ENCODE results near the gene DCST2.

DCST2 gene

DNA sequence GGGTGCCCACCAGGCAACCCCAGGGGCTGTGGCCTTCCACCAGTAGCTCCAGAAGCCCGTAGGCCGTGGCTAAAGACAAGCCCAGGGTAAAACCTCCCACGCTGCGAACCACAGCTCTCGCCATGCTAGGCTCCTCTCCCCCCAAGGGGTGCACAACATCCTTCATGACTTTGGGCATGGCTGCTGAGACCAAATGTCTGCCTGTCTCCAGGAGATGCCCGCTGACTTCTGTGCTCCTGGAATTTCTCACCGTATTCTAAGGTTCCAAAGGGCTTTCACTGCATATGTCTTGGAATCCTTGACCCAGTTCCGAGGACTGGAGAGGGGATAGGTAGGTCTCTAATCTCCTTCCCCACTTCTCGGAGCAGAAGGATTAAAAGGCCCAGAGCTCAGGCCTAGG is at the start of gene DCST2, which contains the start of gene DCST1:
Gene DCST2 (minus strand): TSS at position 258 of the 400 bp plus-strand sequence. CDS start 80 bp downstream, at position 178.
Gene DCST1 (plus strand): TSS at position 301 of the 400 bp plus-strand sequence. CDS start 213 bp downstream, outside the sequence.
- DNase-seq, result no peak

DNA sequence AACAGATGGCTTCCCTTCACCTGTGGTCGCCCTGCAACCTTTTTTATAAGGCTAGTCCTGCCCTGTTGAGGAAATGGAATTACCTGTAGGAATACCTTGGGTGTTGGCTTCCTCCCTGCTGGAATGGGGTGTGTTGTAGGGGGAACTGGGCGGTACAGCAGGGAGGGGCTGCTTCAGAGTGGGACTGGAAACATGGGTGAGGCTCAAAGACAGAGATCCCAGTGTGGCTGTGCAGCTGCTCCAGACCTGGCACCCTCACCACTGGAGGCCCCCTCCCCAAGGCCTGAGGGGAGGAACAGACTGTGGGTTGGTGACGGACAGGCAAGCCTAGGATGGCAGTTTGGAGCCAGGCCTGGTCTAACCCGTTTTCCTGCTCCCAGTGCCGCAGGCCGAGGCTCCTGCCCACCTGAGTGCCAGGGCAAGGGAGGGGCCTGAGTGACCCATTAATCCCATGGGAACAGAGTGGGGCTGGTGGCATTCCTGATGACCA is 49.5 kb upstream of the DCST2 start:
- no peak for DNase-seq

DNA sequence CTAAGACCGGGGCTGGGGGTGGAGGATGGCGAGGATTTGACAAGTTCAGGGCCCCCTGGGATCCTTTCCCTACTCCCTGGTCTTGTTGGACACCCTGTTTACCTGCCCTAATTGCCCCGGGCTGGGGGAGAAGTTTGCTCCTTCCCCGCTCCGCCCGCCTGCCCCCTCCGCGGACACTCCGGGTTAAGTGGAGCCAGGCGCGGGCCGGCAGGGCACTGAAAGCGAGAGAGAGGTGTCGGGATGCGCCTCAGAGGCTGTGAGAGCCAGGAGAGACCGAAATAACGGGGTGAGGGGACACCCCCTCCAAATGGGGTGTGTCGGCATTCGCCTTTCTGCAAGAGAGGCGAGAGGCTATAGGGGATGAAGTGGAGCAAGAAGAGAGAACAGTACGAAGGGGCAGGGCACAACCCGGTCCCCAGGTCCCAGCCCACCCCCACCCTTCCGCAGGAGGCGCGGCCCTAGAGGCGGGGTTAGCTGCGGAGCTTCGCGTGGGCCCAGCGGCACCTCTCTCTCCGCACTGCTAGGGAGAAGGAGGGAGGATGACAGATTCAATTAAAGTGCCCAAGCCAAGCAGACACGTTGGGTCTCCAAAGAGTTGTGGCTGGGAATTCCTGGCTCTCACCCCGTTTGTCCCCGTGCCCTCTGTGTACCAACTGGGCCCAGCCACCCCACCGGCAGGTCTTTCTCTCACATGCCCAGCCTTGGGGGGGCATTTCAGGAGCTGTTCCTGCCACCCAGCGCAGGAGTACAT is 48.9 kb upstream of the DCST2 start:
- DNase-seq, result no peak

DNA sequence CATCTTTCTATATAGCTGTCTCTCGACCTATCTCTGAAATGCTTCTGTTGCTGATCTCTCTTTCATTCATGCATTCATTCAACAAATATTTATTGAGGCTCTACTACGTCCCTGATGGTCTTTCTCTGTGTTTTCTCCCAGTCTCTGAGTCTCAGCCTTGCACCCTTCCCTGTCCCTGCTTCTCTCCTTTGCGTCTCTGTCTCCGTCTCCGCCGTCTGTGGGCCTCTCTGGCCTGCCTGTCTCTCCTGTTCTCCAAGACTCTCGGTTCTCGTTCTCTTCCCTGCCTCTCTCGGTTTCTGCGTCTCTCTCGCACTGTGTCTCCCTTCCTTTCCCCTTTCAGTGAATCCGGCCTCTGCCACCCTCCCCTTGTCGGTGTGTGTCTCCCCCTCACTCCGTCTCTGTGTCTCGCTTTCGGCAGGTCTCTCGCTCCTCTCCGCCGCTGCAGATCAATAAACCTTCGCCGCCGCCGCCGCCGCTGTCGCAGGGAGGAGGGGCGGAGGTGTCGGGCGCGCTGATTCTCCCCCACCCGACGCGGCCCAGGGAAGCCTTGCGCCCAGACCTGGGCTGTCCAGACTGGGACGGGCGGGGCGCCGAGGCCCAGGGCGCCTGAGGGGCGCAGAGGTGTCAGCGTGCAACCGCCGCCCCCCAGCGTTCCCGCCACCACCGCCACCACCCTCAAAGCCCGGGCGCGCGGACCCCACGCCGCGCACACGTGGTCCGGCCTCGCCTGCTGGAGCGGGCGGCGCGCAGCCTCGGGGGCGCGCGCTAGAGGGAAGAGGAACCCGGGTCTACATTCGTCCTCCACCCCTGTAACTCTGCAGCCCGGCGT is 48.1 kb upstream of the DCST2 start:
- DNase-seq, result no peak

DNA sequence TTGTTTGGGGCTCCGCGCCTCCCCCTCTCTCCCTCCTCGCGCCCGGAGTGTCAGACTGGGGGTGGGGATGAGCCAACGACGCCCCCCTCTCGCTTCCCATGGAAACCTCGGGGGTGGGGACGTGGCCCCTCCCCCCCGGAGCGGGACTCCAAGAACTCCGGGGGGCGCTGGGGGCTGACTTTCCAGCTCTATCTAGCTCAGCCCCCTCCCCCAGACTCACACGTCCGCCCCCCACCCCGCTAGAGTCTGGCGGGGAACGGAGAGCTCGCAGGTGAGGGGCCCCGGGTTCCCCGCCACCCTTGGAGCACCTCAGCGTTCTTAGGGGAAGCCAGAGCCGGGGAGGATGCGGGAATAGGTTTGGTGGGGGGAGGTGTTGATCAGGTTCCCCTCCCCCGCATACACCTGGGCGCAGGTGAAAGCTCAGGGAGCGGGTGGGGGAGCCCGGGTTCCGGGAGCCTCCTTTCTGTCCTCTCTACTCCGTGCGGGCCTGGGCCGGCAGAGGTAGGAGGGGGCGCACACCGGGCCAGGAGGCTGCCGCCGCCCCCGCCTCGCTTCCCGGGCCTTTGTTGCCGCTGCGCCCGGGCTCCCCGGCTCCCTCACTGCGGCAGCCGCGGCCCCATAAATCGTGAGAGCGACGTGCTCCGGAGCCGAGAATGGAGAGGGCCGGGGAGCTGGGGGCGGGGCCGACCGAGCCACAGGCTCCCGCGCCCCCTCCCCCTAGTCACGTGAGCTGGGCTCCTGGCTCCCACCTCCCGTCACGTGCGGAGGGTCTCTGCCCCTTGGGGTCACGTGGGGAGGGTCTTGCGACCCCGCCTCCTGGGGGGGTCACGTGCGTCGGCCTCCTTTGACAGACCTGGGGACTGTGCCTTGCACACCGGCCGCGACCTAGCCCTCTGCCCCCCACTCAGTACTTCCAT is 47.0 kb upstream of the DCST2 start:
- DNase-seq, result no peak

DNA sequence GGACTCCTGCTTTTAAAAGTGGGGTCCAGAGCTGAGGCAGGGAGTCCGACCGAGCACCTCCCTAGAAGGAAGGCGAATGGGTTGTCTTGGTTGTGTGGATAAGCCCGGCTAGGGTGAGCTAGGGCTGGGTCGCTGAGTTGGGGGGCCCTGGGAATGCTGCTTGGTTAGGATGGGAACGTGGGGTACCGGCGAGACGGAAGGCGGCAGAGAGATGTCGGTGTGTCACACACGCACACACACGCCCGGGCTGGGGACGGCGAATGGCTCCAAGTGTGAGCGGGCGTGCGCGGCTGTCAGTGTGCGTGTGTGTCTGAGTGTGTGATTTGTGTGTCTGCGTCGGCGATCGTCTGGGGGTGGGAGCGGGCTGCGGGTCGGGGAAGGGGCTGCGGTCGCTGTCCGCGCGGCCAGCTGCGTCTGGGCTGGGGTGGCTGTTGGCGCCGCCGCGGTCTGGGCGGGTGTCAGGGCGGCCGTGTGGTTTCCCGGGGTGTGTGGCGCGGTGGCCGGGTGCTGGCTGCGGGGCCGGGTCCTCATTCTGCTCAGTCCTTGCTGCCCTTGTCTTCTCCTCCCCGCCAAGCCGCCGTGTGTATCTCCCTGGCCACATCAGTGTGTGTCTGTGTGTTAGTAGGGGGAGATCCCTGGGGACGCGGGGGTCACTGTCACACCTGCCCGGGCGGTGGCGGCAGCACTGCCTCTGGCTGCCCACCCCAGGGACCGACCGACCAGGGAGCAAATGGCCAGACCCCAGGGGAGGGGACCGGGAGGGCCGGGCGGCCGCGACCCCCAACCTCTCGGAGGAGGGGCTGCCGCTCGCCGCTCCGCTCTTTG is 46.1 kb upstream of the DCST2 start:
- DNase-seq, result no peak

DNA sequence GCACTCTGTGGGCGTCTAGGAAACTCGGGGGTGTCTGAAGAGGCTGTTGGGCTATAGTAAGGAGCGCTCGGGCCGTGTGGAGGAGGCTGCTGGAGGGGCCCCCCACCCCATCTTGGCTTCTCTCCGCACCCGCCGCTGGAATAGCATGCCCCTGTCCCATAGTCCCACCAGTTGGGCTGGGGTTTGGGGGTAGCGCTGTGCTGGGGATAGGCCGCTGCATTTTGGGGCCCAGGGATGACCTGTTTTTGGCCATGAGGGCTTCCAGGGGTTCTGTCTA is 45.6 kb upstream of the DCST2 start:
- no peak for DNase-seq

DNA sequence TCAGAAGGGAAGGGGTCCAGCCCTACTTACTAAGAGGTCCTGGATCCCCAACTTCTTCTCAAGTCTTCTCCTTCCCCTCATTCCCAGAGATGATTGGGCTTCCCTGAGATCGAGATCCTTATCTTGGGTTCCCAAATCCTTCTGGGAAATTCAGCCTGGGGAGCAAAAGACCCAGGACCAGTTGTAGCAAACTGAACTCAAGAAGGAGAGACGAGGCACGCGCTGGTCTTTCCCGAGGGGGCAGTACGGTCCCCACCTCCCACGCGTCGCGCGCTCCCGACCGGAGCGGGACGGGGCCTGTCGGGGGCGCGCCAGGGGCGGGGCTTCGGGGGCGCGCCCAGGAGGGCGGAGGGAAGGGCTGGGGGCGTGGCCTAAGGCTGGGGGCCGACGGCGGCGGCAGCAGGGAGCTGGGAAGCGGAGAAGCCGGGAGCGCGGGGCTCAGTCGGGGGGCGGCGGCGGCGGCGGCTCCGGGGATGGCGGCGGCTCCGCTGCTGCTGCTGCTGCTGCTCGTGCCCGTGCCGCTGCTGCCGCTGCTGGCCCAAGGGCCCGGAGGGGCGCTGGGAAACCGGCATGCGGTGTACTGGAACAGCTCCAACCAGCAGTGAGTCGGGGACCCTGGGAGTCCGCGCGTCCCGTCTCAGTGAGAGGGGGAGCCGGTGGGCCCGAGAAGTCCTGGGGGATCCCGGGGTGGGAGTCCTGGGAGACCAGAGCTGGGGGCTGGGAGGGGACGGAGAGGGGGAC is 45.1 kb upstream of the DCST2 start, which contains the start of gene EFNA3:
Gene EFNA3 (plus strand): TSS at position 369 of the 741 bp plus-strand sequence. CDS start 105 bp downstream, at position 474.
- DNase-seq, result peak; percentile 63 to 65

DNA sequence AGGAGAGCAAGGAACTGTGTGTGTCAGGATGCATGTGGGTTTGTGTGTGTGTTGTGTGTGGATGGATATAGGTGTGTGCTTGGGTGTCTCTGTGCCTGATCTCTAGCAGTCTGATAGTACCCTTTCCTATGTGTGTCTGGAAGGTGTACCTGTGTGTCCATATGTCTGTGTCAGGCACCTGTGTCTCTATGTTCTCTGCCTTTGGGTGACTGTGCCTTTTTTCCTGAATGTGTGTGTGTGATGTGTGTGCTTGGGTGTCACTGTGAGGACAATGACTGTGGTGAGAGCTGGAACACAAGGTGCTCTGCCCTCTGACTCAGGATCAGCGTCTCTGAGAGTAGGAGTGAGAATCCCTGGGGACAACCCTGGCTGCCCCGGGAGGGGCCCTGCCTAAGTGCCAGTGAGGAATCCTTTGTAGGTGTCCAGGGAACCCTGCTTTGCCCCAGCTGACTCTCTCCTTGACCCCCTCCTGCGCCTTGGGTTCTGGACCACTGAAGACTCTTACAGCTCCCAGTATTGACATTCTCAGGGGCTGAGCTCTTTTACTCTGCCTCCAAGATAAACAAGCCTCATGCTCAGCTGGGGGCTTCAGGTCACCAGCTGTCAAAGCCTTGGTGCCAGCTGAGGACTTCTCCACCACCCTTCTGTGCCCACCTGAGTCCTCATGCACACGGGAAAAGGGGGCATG is 44.3 kb upstream of the DCST2 start:
- no peak for DNase-seq

DNA sequence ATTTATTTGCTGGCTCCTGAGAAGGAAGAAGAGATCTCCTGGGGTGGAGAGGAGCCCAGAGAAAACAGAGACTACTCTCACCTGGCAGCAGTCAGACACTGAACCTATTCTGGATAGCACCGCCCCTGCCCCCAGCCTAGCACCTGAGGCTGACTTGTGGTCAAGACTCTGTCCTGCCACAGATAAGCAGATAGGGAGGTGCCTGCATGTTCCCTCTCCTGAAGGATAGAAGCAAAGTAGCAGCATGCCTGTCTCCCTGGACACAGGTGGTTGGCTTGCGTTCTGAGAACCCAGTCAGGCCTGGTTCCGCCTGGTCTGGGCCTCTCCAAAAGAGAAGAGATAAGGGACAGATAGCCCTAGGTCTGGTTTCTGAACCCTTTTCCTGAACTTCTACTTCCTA is 43.8 kb upstream of the DCST2 start:
- no peak for DNase-seq

DNA sequence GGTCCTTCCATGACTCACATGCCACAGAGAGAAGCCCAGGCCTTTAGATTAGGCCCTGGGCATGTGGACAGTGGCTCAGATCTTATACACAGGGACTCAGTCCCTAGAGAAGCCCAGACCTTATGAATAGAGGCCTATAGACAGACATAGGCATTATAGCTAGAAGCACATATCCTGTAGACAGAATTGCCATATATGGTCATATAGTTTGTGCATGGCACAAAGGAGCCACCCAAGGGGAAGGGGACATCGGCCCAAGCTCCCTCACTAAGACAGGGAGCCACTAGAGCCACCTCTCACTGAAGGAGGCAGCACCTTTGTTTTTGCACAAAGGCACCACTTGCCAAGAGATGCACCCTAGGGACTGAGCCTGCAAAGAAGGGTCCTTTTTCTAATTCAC is 42.8 kb upstream of the DCST2 start:
- no peak for DNase-seq

DNA sequence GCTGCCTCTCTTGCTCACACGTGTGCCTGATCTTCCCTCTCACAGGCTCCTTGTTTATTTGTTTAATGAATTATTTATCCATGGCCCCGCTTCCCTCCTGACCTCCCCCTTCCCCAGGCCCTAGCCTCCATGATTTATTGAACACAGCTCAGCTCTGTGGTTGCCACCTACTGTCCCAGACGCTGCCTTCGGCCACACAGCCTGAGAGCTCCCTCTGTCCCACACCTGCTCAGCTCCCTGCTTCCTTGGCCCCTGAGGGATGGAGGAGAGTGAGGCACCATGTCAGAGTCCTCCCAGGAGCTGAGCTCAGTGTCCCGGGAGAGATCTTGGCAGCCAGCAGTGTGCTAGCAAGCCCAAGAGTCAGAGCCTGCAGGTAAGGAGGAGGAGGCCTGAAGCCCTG is 42.0 kb upstream of the DCST2 start:
- DNase-seq, result no peak

DNA sequence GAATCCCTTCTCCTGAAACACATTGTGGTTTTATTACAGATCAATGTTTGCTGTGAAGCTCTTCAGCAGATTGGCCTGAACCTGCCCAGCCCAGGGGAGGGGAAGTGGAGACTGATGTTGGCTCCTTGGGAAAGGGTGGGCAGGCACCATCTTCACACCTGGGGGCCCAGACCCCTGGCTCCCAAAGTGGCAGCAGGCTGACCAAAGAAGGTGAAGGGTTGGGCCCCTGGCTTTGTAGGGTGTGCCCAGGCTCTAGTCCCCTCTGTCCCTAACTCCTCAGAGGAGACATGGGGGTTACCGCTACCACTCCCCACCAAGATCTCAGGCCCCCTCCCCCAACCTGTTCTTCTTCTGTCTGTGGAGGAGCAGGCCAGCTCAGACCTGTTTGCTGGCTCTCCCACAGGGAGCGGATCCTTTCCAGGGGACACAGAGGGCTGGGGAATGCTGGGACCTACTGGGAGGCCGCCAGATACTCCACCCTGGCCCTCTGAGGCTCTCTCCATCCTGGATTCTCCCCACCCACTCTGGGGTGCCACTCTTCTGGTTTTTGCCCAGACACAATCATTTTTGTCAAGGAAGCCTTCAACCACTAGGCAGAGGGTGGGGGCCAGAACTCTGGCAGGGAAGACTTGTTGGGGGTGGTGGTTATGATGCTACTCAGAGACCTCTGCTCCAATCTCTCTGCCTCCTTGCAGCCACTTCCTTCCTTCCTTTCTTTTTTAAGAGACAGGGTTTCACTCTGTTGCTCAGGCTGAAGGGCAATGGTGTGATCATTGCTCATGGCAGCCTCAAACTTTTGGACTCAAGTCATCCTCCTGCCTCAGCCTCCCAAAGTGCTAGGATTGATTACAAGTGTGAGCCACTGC is 40.0 kb upstream of the DCST2 start:
- no peak for DNase-seq

DNA sequence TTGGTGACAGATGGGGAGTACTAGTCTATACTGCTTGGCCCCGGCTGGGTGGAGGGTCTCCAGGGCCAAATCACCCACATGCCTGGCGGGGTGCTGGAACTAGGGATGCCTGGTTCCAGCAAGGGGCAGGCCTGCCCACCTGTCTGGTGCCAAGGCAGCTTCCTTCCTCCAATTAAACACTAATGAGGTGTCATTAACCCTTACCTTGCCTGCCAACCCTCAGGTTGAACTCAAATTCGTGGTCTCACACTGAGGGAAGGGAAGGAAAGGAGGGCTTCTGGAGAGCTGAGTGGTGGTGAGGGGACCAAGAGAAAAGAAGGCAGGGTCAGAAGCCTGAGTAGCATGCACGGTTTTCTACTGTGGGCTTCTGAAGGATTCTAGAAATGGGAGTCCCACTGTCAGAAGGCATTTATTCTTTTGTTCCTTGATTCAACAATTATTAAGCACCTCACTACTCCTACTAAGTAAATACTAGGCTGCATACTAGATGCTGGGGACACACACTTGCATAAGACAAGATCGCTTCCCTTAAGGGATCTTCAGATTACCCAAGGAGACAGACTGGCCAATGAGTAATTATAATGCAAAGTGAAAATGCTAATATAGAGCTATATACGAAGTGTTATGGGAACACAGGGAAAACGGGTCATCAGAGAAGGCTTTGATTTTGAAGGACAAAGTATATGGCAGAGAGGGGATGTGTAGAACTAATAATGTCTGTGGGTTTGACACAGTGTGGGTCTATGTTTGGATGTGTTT is 39.1 kb upstream of the DCST2 start:
- no peak for DNase-seq

DNA sequence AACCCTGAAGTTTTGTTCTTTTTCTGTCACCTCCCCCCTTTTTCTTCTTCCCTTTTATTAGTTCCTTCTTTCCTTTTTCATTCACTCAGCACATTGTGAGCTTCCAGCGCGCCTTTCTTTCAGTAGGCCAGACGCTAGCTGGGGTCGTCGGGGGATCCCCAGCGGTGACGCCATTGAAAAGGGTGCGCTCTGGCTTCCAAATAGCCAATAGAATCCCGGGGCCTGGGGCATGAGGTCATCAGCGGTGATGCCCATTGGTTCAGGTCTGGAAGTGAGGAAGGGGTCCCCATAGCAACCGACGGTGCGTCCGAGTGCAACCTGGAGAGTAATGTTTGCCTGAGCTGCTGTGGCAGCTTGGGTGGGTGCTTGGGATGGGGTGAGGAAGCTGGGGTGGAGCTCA is 38.1 kb upstream of the DCST2 start:
- DNase-seq, result no peak

DNA sequence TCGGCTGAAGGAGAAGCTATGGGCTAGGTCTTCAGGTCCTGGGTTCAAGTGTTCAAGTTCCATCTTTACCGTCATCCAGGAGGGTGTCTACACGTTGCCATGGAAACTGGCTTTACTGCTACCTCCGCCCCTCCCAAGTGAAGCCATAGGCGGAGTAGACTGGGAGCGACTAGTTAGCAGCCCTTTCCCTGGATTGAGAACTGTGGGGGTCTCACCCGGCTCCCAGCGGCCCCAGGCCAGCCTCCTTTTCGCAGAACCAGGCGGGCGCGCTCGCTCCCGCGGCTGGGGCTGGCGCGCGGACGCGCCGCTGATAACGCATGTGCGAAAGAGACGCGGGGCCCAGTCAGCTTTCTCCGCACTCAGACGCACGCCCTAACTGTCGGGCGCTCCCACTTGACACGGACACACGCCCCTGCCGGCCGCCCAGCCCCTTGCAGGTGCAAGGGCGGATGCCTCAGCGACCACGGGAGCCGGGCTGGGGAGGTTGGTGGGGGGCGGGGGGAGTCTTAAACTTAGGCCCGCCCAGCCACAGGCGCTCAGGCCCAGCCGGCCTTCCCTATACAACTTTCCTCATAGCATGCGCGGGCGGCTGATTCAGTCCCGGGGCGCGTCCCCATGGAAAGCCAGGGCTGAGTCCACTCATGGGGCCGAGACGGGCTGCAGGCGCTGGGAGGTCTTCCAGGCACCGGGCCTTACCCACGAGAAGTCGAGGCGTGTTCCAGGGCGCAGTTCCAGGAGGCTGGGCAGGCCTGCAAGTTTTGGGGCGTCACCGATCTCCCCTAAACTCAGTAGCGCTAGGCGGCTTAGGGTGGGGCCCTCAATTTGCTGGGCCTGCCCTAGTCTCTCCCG is 37.4 kb upstream of the DCST2 start:
- DNase-seq, result peak; percentile 54 to 66

DNA sequence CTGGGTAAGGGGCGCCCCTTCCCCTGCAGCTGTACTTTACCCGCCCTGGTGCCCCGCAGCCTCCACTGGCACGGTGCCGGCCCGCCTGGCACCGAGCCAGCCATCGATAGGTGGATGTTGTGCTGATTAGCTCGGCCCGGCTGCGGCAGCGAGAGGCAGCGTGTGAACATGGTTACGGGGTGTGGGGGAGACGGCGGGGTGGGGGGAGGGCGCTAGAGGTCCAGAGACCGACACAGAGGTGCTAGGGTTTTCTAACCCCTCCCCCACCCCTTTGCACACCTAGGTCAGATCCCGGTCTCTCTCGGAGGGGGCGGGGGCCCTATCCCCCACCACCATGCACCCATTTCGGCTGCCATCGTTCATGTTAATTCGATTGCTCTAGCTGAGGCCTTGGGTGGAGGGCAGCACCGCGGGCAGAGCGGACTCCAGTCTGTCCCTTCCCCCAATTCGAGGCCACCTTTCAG is 36.6 kb upstream of the DCST2 start:
- DNase-seq, result no peak

All from activated CD4-positive, alpha-beta T cell treated with anti-CD3 and anti-CD28 coated beads for 4 hours (primary cell).